AG08396 (cell line): ENCODE data around the gene KIF4A.

Experiments
- DNase-seq: peaks from one replicate; pipeline ENCODE4 v3.0.0; 2012; ENCODE audit warnings: low spot score, mixed read lengths

KIF4A gene

GRCh38 chrX:70444326-70444945 is 154.5 kb downstream of the KIF4A start, which contains the start of gene DLG3:
TSS of gene DLG3 (plus strand) at chrX:70444835. CDS start at chrX:70445202, 367 bp downstream.
- DNase-seq, result peak; percentile 77

GRCh38 chrX:70444946-70445656 is 155.2 kb downstream of the KIF4A start:
- DNase-seq, result peak; percentile 30

GRCh38 chrX:70445951-70446350 is 156.0 kb downstream of the KIF4A start:
- DNase-seq, result peak; percentile 8

GRCh38 chrX:70446380-70447350 is 156.8 kb downstream of the KIF4A start:
- peak; percentile 4 for DNase-seq

GRCh38 chrX:70449457-70449966 is 159.6 kb downstream of the KIF4A start:
- no peak for DNase-seq

GRCh38 chrX:70452143-70452733 is 162.3 kb downstream of the KIF4A start:
- DNase-seq, result peak; percentile 73

- DNase-seq, result no peak
Measured at GRCh38 chrX:70453024-70453618, 163.2 kb downstream of the KIF4A start.

GRCh38 chrX:70454441-70455365 is 164.8 kb downstream of the KIF4A start:
- DNase-seq, result peak; percentile 78

- no peak for DNase-seq
Measured at GRCh38 chrX:70455366-70456202, 165.7 kb downstream of the KIF4A start.

- no peak for DNase-seq
Measured at GRCh38 chrX:70456256-70456655, 166.4 kb downstream of the KIF4A start.

- no peak for DNase-seq
Measured at GRCh38 chrX:70461026-70461425, 171.1 kb downstream of the KIF4A start.

GRCh38 chrX:70464051-70464450 is 174.1 kb downstream of the KIF4A start:
- DNase-seq, result no peak

- DNase-seq, result no peak
Measured at GRCh38 chrX:70466968-70467367, 177.1 kb downstream of the KIF4A start.

- DNase-seq, result no peak
Measured at GRCh38 chrX:70468709-70469108, 178.8 kb downstream of the KIF4A start.
